ENCODE measurements around the gene KCNH1.

Gene KCNH1

GRCh38 chr1:211088156-211088555, 45.8 kb downstream of the KCNH1 start:
- CTCF ChIA-PET: interaction anchor here (0.6 kb wide), 1 partner anchor 728 kb away, joined by 3 read pairs; no protein-coding TSS in a partner anchor
- H3K27ac ChIP-seq (ENCODE audit: extremely low read depth, low read depth, low read length): no peak overlapping the region

More at GRCh38 chr1:211088156-211088555, 45.8 kb downstream of the KCNH1 start:
- Histone ChIP-seq H3K4me1 (ENCODE audit: control insufficient read depth, insufficient read depth, low read length) (no peaks in the 10 kb centered on the region), H3K36me3 (ENCODE audit: control insufficient read depth in 2 of 2, insufficient read depth in 1 of 2, low read length in 2 of 2) (no peaks in the 10 kb centered on the region), H3K9me3 (ENCODE audit: control insufficient read depth, insufficient read depth, low read depth, low read length) (no peaks in the 10 kb centered on the region), H3K4me3 (ENCODE audit: low read depth, low read length) (no peak overlapping the region)
- TF ChIP-seq ZNF26 (tag by site-specific recombination; IDR thresholded peaks at IDR 0.05) (no peak), ZNF837 (tag by site-specific recombination; IDR thresholded peaks at IDR 0.05) (no peak), ZNF341 (tag by site-specific recombination; IDR thresholded peaks at IDR 0.05; ENCODE audit: low read depth) (no peak), ZFP37 (tag by site-specific recombination; IDR thresholded peaks at IDR 0.05) (no peak), ZNF148 (tag by site-specific recombination; IDR thresholded peaks at IDR 0.05; ENCODE audit: borderline replicate concordance) (no peak), SP3 (tag by site-specific recombination; IDR thresholded peaks at IDR 0.05) (no peak), ZNF169 (tag by site-specific recombination; IDR thresholded peaks at IDR 0.05) (no peak), ZFP41 (tag by site-specific recombination; IDR thresholded peaks at IDR 0.05; ENCODE audit: borderline replicate concordance) (no peak), ZNF549 (tag by site-specific recombination; IDR thresholded peaks at IDR 0.05) (no peak), ZNF791 (tag by site-specific recombination; IDR thresholded peaks at IDR 0.05) (no peak), OVOL3 (tag by site-specific recombination; IDR thresholded peaks at IDR 0.05) (no peak), ZNF266 (tag by site-specific recombination; IDR thresholded peaks at IDR 0.05; ENCODE audit: low read depth) (no peak), ZNF704 (tag by site-specific recombination; IDR thresholded peaks at IDR 0.05) (no peak), ZBTB10 (tag by site-specific recombination; IDR thresholded peaks at IDR 0.05) (no peak), BCL11B (tag by site-specific recombination; IDR thresholded peaks at IDR 0.05; ENCODE audit: low read depth) (no peak), ZNF747 (tag by site-specific recombination; IDR thresholded peaks at IDR 0.05) (no peak)
- POLR2A ChIA-PET: no interaction called here

Data from HEK293 (cell line).